HCT116 (cell line): ENCODE measurements around the gene C12orf75. TPM values are rescaled to one million over a fixed set of nuclear protein-coding genes. Genes with fewer than 3 reads are reported as not detected.

Experiments
- ATAC-seq: fragments of 200-7000 bp; cut with Tn5 transposase; 2 replicates; pipeline ENCODE4 v1.9.1; 2020; ENCODE audit warnings: mild to moderate bottlenecking, moderate library complexity
- BruUV-seq: library from RNA; stranded (reverse); fragments of 400-500 nt; replicated peaks from 2 replicates; lab custom pipeline; 2021; lab: Mats Ljungman, UMichigan
- CTCF ChIA-PET: fragments of 300-600 bp; sonication (Branson Sonifier 250); formaldehyde crosslinking; loops from one replicate; lab custom pipeline; 2021; ENCODE audit warnings: antibody characterized with exemption; lab: Charles Lee
- POLR2A ChIA-PET: fragments of 300-600, 350-600 bp; sonication (Branson Sonifier 250); formaldehyde crosslinking; loops from one replicate; lab custom pipeline; 2021; ENCODE audit warnings: antibody characterized with exemption; lab: Charles Lee
- RAD21 ChIA-PET, 2 experiments: fragments of 300-600 bp; sonication (Branson Sonifier 250); formaldehyde crosslinking; loops; one replicate each; lab custom pipeline; 2023; ENCODE audit warnings: low total read pairs in 2 of 2; ENCODE audit not compliant: uncharacterized antibody in 2 of 2, unreplicated experiment in 2 of 2, low non-redundant PET in 1 of 2; lab: Charles Lee
- DNase-seq: peaks from one replicate; pipeline ENCODE4 v3.0.0-alpha.2; 2010; ENCODE audit warnings: low read depth, low spot score
- H2AFZ ChIP-seq: fragments of 200-600 bp; shearing (Covaris generic), sonication (generic); 2 replicates; pipeline ENCODE4 v1.6.1; 2017; ENCODE audit warnings: low read depth, mixed run types, mixed read lengths, antibody characterized with exemption, low read length; ENCODE audit not compliant: poor library complexity, severe bottlenecking
- H3K27ac ChIP-seq: 2 replicates; pipeline ENCODE4 v1.5.1; 2012; ENCODE audit warnings: low read depth, low read length
- H3K27me3 ChIP-seq: fragments of 200-600 bp; sonication (generic); 2 replicates; pipeline ENCODE4 v1.6.1; 2016; ENCODE audit warnings: mixed run types, low read length, mixed read lengths; ENCODE audit not compliant: insufficient read depth
- H3K36me3 ChIP-seq, 2 experiments: fragments of 200-500 bp in 1 of 2; fragments of 200-600 bp in 1 of 2; sonication (Bioruptor generic) in 1 of 2; sonication (generic) in 1 of 2; 2 replicates each; pipeline versions ENCODE4 v1.5.1 to v1.6.1; 2014 to 2016; ENCODE audit warnings: low read length in 2 of 2, inconsistent platforms in 1 of 2, mixed read lengths in 1 of 2, mixed run types in 1 of 2; ENCODE audit not compliant: insufficient read depth in 2 of 2, control insufficient read depth in 1 of 2
- H3K4me1 ChIP-seq, 2 experiments: fragments of 200-600 bp in 1 of 2; sonication (generic) in 1 of 2; 2 replicates each; pipeline versions ENCODE4 v1.5.1 to v1.6.1; 2012 to 2017; ENCODE audit warnings: low read length in 2 of 2, inconsistent platforms in 1 of 2, mild to moderate bottlenecking in 1 of 2, mixed read lengths in 1 of 2, mixed run types in 1 of 2, moderate library complexity in 1 of 2; ENCODE audit not compliant: insufficient read depth in 2 of 2, control insufficient read depth in 1 of 2
- H3K4me2 ChIP-seq: fragments of 200-600 bp; sonication (generic); 2 replicates; pipeline ENCODE4 v1.6.1; 2017; ENCODE audit warnings: mixed run types, low read length, mixed read lengths
- H3K4me3 ChIP-seq, 2 experiments: fragments of 200-600 bp in 1 of 2; sonication (generic) in 1 of 2; replicated peaks in 1 of 2; 2 replicates each; pipeline ENCODE4 v1.5.1; 2011 to 2016; ENCODE audit warnings: low read length in 2 of 2, control low read depth in 1 of 2, low read depth in 1 of 2, mild to moderate bottlenecking in 1 of 2, mixed read lengths in 1 of 2, mixed run types in 1 of 2
- H3K79me2 ChIP-seq: fragments of 200-600 bp; sonication (generic); 2 replicates; pipeline ENCODE4 v1.6.1; 2017; ENCODE audit warnings: mild to moderate bottlenecking, mixed run types, low read length, moderate library complexity, mixed read lengths; ENCODE audit not compliant: insufficient read depth
- H3K9ac ChIP-seq: fragments of 200-600 bp; sonication (generic); 2 replicates; pipeline ENCODE4 v1.6.1; 2016; ENCODE audit warnings: low read length, mixed read lengths
- H3K9me2 ChIP-seq: fragments of 200-600 bp; sonication (generic), shearing (Covaris generic); 2 replicates; pipeline ENCODE4 v1.6.1; 2017; ENCODE audit warnings: mixed run types, mild to moderate bottlenecking, moderate library complexity; ENCODE audit not compliant: insufficient read depth
- H3K9me3 ChIP-seq, 2 experiments: fragments of 200-500 bp in 1 of 2; fragments of 200-600 bp in 1 of 2; sonication (Bioruptor generic) in 1 of 2; sonication (generic) in 1 of 2; 2 replicates each; pipeline ENCODE4 v1.6.1; 2014 to 2017; ENCODE audit warnings: low read length in 2 of 2, mixed read lengths in 2 of 2, inconsistent platforms in 1 of 2, low read depth in 1 of 2, mild to moderate bottlenecking in 1 of 2, mixed run types in 1 of 2, moderate library complexity in 1 of 2; ENCODE audit not compliant: control insufficient read depth in 1 of 2, insufficient read depth in 1 of 2
- H4K20me1 ChIP-seq: fragments of 200-600 bp; sonication (generic), shearing (Covaris generic); 2 replicates; pipeline ENCODE4 v1.6.1; 2017; ENCODE audit warnings: mixed run types, mild to moderate bottlenecking, moderate library complexity; ENCODE audit not compliant: insufficient read depth
- ATF3 ChIP-seq: IDR thresholded peaks from 2 replicates; pipeline ENCODE4 v1.6.1; 2012
- CEBPB ChIP-seq: IDR thresholded peaks from 2 replicates; pipeline ENCODE4 v1.6.1; 2012; ENCODE audit warnings: low read depth
- CTCF ChIP-seq, 3 experiments: fragments of 200-600 bp in 1 of 3; sonication (generic) in 1 of 3; IDR thresholded peaks in 2 of 3; conservative IDR thresholded peaks in 1 of 3; 2 replicates each; pipeline ENCODE4 v1.5.1; 2012 to 2017; ENCODE audit warnings: low read depth in 2 of 3, low read length in 2 of 3, antibody characterized with exemption in 1 of 3, borderline replicate concordance in 1 of 3, control low read depth in 1 of 3, mild to moderate bottlenecking in 1 of 3, mixed read lengths in 1 of 3, mixed run types in 1 of 3, moderate library complexity in 1 of 3; ENCODE audit not compliant: insufficient read depth in 1 of 3
- ELF1 ChIP-seq: IDR thresholded peaks from 2 replicates; pipeline ENCODE4 v1.6.1; 2012; ENCODE audit warnings: low read depth, borderline replicate concordance
- EZH2 ChIP-seq: fragments of 200-600 bp; sonication (generic); IDR thresholded peaks from 2 replicates; pipeline ENCODE4 v1.6.1; 2017; ENCODE audit warnings: antibody characterized with exemption, mixed run types
- EZH2phosphoT487 ChIP-seq: fragments of 200-600 bp; IDR thresholded peaks from 2 replicates; pipeline ENCODE4 v1.6.1; 2018; ENCODE audit warnings: antibody characterized with exemption, borderline replicate concordance
- JUND ChIP-seq: IDR thresholded peaks from 2 replicates; pipeline ENCODE4 v1.6.1; 2012
- MAX ChIP-seq: IDR thresholded peaks from 2 replicates; pipeline ENCODE4 v1.6.1; 2012
- POLR2A ChIP-seq: IDR thresholded peaks from 2 replicates; pipeline ENCODE4 v1.7.0; 2011; ENCODE audit warnings: borderline replicate concordance; ENCODE audit not compliant: insufficient read depth, insufficient read length; ENCODE audit errors: extremely low read depth
- SIN3A ChIP-seq: IDR thresholded peaks from 2 replicates; pipeline ENCODE4 v1.6.1; 2012; ENCODE audit warnings: low read depth
- SP1 ChIP-seq: IDR thresholded peaks from 2 replicates; pipeline ENCODE4 v1.6.1; 2012; ENCODE audit warnings: low read depth
- intact Hi-C: fragments of 100-400 bp; cut with micrococcal nuclease; formaldehyde crosslinking; loops from 2 replicates; pipeline ENCODE4 v1.10.0; 2022
- total RNA-seq: library from RNA; stranded (reverse); gene quantifications from one replicate; pipeline ENCODE4 v1.2.1, GENCODE V29; 2021; ENCODE audit not compliant: unreplicated experiment

C12orf75 gene
- total RNA-seq, 1 experiment from 2014 or later: 81.0 TPM

- intact Hi-C loops: loop anchor here (10.0 kb wide), 2 partner anchors 1002 to 1512 kb away; no protein-coding TSS in a partner anchor
- Histone ChIP-seq H3K4me3 (no peak overlapping the region), H3K9ac (no peak overlapping the region), H3K79me2 (no peaks in the 10 kb centered on the region)
- RAD21 ChIA-PET: no interaction called here
- no peak for ATAC-seq
- DNase-seq: no peak
- TF ChIP-seq EZH2 (no peak), MAX (no peak), CTCF (IDR thresholded peaks at IDR 0.05 in 2 of 3, conservative IDR thresholded peaks at IDR 0.05 in 1 of 3; ENCODE audit: borderline replicate concordance in 1 of 3, insufficient read depth in 1 of 3, low read depth in 2 of 3, low read length in 2 of 3) (no peak), CEBPB (no peak), ATF3 (no peak), JUND (no peak), SIN3A (no peak), POLR2A (no peak), SP1 (no peak), EZH2phosphoT487 (no peak), ELF1 (no peak)
- TF ChIP-seq, all 23 proteins: peak for 0
- no TSS peak for BruUV-seq
- ChIA-PET POLR2A (no interaction called here), CTCF (no interaction called here)
- no peak overlapping the region for H2AFZ ChIP-seq
- no peaks in the 10 kb centered on the region for H3K4me1 ChIP-seq
- H3K9me3 ChIP-seq: no peaks in the 10 kb centered on the region
- H4K20me1 ChIP-seq: no peaks in the 10 kb centered on the region
- no peaks in the 10 kb centered on the region for H3K36me3 ChIP-seq
- H3K9me2 ChIP-seq: no peaks in the 10 kb centered on the region
- no peak overlapping the region for H3K27ac ChIP-seq
- no peaks in the 10 kb centered on the region for H3K27me3 ChIP-seq
- no peak overlapping the region for H3K4me2 ChIP-seq
These were observed 55.9 kb downstream of the C12orf75 start for GRCh38 chr12:105386431-105386830.
